Tibial artery (tissue), 4 donors: ENCODE results near the gene VPS26A.

ENCODE experiments used
- DNase-seq, 2 donors: peaks; one replicate each; pipeline ENCODE4 v3.0.0-alpha.2; 2019
- H3K27ac ChIP-seq, 2 donors: fragments of 200-600 bp; sonication (generic) in 1 of 2; 1 replicate in 1 of 2; 2 replicates in 1 of 2; pipeline ENCODE4 v1.5.1; 2018 to 2019; ENCODE audit warnings: mild to moderate bottlenecking in 1 of 2
- H3K27me3 ChIP-seq, 2 donors: fragments of 200-600 bp; sonication (generic) in 1 of 2; one replicate each; pipeline versions ENCODE4 v1.5.1 to v1.6.0; 2016 to 2019
- H3K36me3 ChIP-seq, 3 donors: fragments of 200-600 bp; sonication (generic) in 2 of 3; one replicate each; pipeline ENCODE4 v1.5.1; 2016 to 2019; ENCODE audit warnings: mild to moderate bottlenecking in 2 of 3
- H3K4me1 ChIP-seq, 4 donors: fragments of 200-600 bp; sonication (generic) in 2 of 4; 1 replicate in 3 of 4; 2 replicates in 1 of 4; pipeline ENCODE4 v1.5.1; 2016 to 2019
- H3K4me3 ChIP-seq, 2 donors: fragments of 200-600 bp; sonication (generic) in 1 of 2; 1 replicate in 1 of 2; 2 replicates in 1 of 2; pipeline ENCODE4 v1.5.1; 2018 to 2019; ENCODE audit warnings: mild to moderate bottlenecking in 2 of 2
- H3K9me3 ChIP-seq, 3 donors: fragments of 200-600 bp; sonication (generic) in 1 of 3; one replicate each; pipeline ENCODE4 v1.5.1; 2016 to 2019
- intact Hi-C: fragments of 100-400 bp; cut with DNase I; formaldehyde crosslinking; loops from one replicate; pipeline ENCODE4 v1.15.0; 2023; ENCODE audit warnings: low total_unique reads
- TF ChIP-seq, protein P1 (sequence below), 2 experiments: fragments of 200-600 bp in 1 of 2; fragments of 450-650 bp in 1 of 2; IDR thresholded peaks; one replicate each; pipeline ENCODE4 v1.5.1; 2017 to 2019; ENCODE audit warnings: antibody characterized with exemption in 2 of 2, mild to moderate bottlenecking in 1 of 2, moderate library complexity in 1 of 2

Gene VPS26A

DNA sequence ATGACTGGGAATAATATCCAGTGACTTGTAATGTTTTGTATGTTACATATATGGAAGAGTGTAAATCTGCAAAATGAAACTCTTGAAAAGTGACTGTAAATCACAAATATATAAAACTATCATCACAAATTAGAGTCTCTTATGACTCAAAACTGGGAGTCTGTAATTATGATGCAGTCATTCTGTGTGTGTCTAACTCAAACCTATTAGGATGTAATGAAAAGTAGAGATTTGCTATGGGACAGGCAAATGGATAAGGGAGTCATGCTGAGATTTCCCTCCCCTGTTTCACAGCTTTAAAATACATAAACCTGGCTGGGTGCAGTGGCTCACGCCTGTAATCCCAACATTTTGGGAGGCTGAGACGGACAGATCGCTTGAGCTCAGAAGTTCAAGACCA lies 87.5 kb downstream of the VPS26A start:
- Histone ChIP-seq H3K36me3 (peaks cover 23 to 33% (median 24%) of the 10 kb centered on the region in 3 donors), H3K4me1 (no peaks in the 10 kb centered on the region), H3K27ac (no peak overlapping the region), H3K9me3 (no peaks in the 10 kb centered on the region), H3K4me3 (no peak overlapping the region), H3K27me3 (peaks cover 0 to 4% of the 10 kb centered on the region in 2 donors)
- TF ChIP-seq, protein P1, sequence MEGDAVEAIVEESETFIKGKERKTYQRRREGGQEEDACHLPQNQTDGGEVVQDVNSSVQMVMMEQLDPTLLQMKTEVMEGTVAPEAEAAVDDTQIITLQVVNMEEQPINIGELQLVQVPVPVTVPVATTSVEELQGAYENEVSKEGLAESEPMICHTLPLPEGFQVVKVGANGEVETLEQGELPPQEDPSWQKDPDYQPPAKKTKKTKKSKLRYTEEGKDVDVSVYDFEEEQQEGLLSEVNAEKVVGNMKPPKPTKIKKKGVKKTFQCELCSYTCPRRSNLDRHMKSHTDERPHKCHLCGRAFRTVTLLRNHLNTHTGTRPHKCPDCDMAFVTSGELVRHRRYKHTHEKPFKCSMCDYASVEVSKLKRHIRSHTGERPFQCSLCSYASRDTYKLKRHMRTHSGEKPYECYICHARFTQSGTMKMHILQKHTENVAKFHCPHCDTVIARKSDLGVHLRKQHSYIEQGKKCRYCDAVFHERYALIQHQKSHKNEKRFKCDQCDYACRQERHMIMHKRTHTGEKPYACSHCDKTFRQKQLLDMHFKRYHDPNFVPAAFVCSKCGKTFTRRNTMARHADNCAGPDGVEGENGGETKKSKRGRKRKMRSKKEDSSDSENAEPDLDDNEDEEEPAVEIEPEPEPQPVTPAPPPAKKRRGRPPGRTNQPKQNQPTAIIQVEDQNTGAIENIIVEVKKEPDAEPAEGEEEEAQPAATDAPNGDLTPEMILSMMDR (IDR thresholded peaks at IDR 0.05) = no peak
- no peak for DNase-seq
- intact Hi-C loops = no loop called here

DNA sequence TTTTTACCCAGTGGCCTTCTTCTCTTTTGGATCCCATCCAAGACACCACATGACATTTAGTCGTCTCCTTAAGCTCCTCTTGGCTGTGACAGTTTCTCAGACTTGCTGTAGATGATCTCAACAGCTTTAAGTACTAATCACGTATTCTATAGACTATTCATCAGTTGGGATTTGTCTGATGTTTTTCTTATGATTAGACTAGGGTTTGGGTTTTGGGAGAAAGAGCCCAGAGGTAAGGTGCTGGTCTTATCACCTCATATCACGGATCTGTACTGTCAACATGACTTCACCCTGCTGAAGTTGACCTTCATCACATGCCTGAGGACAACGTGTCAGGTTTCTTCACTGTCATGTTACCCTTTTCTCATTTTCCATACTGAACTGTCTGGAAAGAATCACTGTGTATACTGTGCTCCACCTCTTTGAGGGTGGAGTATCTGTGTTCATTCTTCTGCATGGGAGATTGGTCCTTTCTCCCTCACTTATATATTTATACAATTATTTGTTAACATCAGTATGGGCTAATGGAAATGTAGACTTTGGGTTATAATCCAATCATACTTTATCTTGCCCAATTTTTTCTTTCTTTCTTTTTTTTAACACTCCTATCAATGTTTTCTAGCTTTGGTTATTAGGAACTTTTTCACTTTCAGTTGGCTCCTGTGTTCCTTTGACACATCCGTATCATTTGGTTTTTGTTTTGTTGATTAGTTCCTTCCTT lies 89.8 kb downstream of the VPS26A start:
- no peak for DNase-seq
- Histone ChIP-seq H3K4me3 (no peak overlapping the region), H3K36me3 (peaks cover 1 to 10% (median 2%) of the 10 kb centered on the region in 3 donors), H3K27ac (no peak overlapping the region), H3K9me3 (no peaks in the 10 kb centered on the region), H3K27me3 (peaks cover 0 to 5% of the 10 kb centered on the region in 2 donors), H3K4me1 (no peaks in the 10 kb centered on the region)
- intact Hi-C loops = no loop called here
- TF ChIP-seq, protein P1 (IDR thresholded peaks at IDR 0.05) = no peak

DNA sequence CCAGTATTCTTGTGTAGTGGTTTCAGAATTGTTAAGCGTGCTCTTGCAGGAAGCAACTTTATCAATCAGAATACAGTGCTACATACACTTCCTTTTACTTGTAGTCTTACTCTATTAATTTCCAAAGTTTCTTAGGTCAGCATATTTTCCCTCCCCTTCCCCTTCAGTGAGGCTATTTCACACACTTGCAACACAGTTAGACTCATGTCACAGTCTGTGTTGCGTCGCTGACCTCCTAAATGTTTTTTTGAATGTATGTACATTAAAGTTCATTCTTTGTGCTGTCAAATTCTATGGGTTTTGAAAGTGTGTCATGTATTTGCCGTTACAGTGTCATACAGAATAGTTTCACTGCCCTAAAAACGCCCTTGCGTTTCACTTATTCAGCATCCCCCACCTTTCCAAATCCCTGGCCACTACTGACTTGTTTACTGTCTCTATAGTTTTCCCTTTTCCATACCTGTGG lies 90.7 kb downstream of the VPS26A start:
- intact Hi-C loops = no loop called here
- no peaks in the 10 kb centered on the region for H3K9me3 ChIP-seq
- H3K4me3 ChIP-seq = no peak overlapping the region
- no peak for DNase-seq
- TF ChIP-seq, protein P1 (IDR thresholded peaks at IDR 0.05) = no peak
- peaks cover 0 to 13% of the 10 kb centered on the region in 2 donors for H3K27me3 ChIP-seq
- H3K36me3 ChIP-seq = peaks cover 0 to under 1% (median 0%) of the 10 kb centered on the region in 3 donors
- H3K27ac ChIP-seq = no peak overlapping the region
- H3K4me1 ChIP-seq = no peaks in the 10 kb centered on the region

DNA sequence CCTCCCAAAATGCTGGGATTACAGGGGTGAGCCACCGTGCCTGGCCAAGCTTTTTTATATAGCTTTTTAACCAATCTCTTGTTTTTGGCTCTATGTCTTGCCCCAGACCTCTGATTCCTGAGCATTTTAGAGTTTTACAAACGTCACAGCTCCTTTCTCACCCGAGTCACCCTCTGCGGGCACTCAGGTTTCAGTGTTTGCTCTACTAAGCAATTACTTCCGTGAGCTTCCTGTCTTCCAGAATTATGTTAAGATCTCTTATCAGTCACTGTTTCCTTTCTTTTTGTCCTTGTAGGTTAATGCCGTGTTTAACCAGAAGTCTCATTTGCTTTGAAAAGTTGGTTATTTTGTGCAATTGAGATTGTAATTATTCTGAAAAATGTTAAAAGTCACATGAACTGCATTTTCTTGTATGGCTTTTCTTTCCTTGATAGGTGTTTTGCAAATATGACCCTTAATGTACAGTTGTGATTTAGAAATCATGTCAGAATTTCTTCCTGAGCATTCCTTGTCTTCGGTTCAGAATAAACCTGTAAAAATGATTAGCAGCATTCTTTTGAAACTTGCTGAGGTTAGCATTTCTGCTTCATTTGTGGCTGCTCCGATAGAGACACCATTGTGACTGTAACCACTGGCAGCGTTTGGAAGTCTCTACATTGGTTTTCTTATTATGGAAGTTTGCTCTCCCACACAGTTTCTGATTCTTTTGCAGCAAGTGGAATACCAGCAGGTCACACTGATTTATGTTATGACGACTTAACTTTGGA lies 91.6 kb downstream of the VPS26A start:
- TF ChIP-seq, protein P1 (IDR thresholded peaks at IDR 0.05) = no peak
- H3K9me3 ChIP-seq = no peaks in the 10 kb centered on the region
- no peaks in the 10 kb centered on the region for H3K4me1 ChIP-seq
- intact Hi-C loops = no loop called here
- H3K36me3 ChIP-seq = no peaks in the 10 kb centered on the region
- peaks cover 0 to 20% of the 10 kb centered on the region in 2 donors for H3K27me3 ChIP-seq
- DNase-seq = no peak
- H3K27ac ChIP-seq = no peak overlapping the region
- H3K4me3 ChIP-seq = no peak overlapping the region

DNA sequence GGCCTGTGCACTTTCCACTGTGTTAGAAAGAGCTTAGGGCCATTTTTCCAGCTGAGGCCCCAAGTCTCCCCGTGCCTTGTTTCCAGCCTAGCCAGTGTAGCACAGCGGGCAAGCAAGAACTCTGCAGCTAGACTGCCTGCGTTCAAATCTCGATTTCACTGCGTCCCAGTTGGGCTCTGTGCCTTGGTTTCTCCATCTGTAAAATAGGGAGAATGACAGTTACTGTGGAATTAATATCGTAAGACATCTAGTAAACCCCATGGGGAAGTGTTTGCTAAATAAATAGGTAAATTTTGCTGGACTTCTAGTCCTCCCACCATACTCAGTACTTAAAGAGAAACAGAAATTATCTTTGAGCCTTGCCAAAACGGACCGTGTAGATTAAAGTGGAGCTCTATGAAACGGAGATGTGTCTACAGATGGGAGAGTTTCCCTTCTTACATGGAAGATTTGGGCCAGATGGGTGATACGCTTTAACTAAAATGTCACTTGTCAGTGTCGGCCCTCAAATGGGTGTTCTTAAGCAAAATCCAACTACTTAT lies 92.7 kb downstream of the VPS26A start:
- H3K27ac ChIP-seq = no peak overlapping the region

More for the DNA sequence above, 92.7 kb downstream of the VPS26A start:
- Histone ChIP-seq H3K27me3 (peaks cover 0 to 22% of the 10 kb centered on the region in 2 donors), H3K4me3 (no peak overlapping the region), H3K4me1 (no peaks in the 10 kb centered on the region), H3K36me3 (no peaks in the 10 kb centered on the region), H3K9me3 (no peaks in the 10 kb centered on the region)
- intact Hi-C loops = no loop called here
- TF ChIP-seq, protein P1 (IDR thresholded peaks at IDR 0.05) = no peak
- no peak for DNase-seq
